GM23338 (cell line): ENCODE measurements around the gene ERVV-1.
"Not testable (repeated sequence)": the region's sequence is repeated elsewhere in the genome, so short reads cannot be mapped to it uniquely, and the experiment has no call there.

Experiments
- CREB1 ChIP-seq: fragments of 250-450 bp; sonication (Bioruptor Pico); IDR thresholded peaks from 2 replicates; pipeline ENCODE4 v1.5.0; 2020; ENCODE audit warnings: low read depth, mild to moderate bottlenecking, moderate library complexity
- CTCF ChIP-seq, 2 experiments: fragments of 200-600 bp in 1 of 2; sonication (generic) in 1 of 2; conservative IDR thresholded peaks; 2 replicates each; pipeline versions ENCODE4 v1.5.1 to v1.6.1; 2016 to 2017; ENCODE audit warnings: antibody characterized with exemption in 2 of 2, low read depth in 2 of 2, mild to moderate bottlenecking in 2 of 2, moderate library complexity in 1 of 2
- ETS1 ChIP-seq: IDR thresholded peaks from 2 replicates; pipeline ENCODE4 v1.6.1; 2016; ENCODE audit warnings: antibody characterized with exemption
- EZH2 ChIP-seq: fragments of 200-600 bp; sonication (generic); IDR thresholded peaks from one replicate; pipeline ENCODE4 v1.8.0; 2017; ENCODE audit warnings: antibody characterized with exemption, mild to moderate bottlenecking, low read depth; ENCODE audit not compliant: unreplicated experiment
- EZH2phosphoT487 ChIP-seq: fragments of 200-600 bp; sonication (generic); IDR thresholded peaks from one replicate; pipeline ENCODE4 v1.8.1; 2018; ENCODE audit warnings: antibody characterized with exemption; ENCODE audit not compliant: unreplicated experiment
- JUNB ChIP-seq: IDR thresholded peaks from one replicate; pipeline ENCODE4 v1.6.1; 2016; ENCODE audit warnings: antibody characterized with exemption; ENCODE audit not compliant: unreplicated experiment
- POLR2AphosphoS5 ChIP-seq: IDR thresholded peaks from 2 replicates; pipeline ENCODE4 v1.6.1; 2016; ENCODE audit warnings: antibody characterized with exemption, low read depth
- REST ChIP-seq: IDR thresholded peaks from one replicate; pipeline ENCODE4 v1.6.1; 2018; ENCODE audit warnings: antibody characterized with exemption; ENCODE audit not compliant: unreplicated experiment
- STAT1 ChIP-seq: IDR thresholded peaks from one replicate; pipeline ENCODE4 v1.6.1; 2016; ENCODE audit warnings: antibody characterized with exemption; ENCODE audit not compliant: unreplicated experiment
- ZNF114 ChIP-seq: fragments of 250-450 bp; sonication (Bioruptor Pico); IDR thresholded peaks from 2 replicates; pipeline ENCODE4 v1.5.0; 2020; ENCODE audit warnings: mild to moderate bottlenecking, moderate library complexity
- ZNF462 ChIP-seq: fragments of 250-450 bp; sonication (Bioruptor Pico); IDR thresholded peaks from 2 replicates; pipeline ENCODE4 v1.5.0; 2020; ENCODE audit warnings: mild to moderate bottlenecking, moderate library complexity

- not testable (repeated sequence) for TF ChIP-seq POLR2AphosphoS5; CTCF (conservative IDR thresholded peaks at IDR 0.05; ENCODE audit: low read depth in 2 of 2); EZH2; EZH2phosphoT487; JUNB; REST; ZNF114 (CRISPR knock-in tag); ETS1; ZNF462 (CRISPR knock-in tag); CREB1 (CRISPR knock-in tag); STAT1
These were observed 14.6 kb downstream of the ERVV-1 start for GRCh38 chr19:53028306-53028705.
